ENCODE measurements around the gene ARHGEF37.

ARHGEF37 gene

GRCh38 chr5:149603920-149604319 is 22.6 kb downstream of the ARHGEF37 start:
- no peak for DNase-seq

DNA sequence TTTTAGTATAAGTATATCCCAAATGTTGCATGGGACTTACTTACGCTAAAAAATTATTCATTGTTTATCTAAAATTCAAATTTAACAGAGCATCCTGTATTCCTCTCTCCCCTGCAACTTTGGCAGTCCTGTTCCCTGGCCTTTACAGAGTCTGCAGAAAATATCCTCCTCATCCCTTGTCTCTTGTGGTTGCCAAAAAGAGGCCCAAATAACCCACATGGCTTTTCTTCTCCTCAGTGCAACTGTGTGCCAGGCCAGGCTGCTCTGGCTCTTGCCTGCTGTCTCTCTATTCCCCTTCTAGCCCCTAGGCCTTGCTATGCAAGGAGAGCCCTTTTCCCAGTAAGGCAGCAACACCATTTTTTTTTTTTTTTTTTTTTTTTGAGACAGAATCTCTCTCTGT is 23.0 kb downstream of the ARHGEF37 start:
- DNase-seq, result no peak

- no peak for DNase-seq
Observed at GRCh38 chr5:149605354-149605997, 24.2 kb downstream of the ARHGEF37 start.

DNA sequence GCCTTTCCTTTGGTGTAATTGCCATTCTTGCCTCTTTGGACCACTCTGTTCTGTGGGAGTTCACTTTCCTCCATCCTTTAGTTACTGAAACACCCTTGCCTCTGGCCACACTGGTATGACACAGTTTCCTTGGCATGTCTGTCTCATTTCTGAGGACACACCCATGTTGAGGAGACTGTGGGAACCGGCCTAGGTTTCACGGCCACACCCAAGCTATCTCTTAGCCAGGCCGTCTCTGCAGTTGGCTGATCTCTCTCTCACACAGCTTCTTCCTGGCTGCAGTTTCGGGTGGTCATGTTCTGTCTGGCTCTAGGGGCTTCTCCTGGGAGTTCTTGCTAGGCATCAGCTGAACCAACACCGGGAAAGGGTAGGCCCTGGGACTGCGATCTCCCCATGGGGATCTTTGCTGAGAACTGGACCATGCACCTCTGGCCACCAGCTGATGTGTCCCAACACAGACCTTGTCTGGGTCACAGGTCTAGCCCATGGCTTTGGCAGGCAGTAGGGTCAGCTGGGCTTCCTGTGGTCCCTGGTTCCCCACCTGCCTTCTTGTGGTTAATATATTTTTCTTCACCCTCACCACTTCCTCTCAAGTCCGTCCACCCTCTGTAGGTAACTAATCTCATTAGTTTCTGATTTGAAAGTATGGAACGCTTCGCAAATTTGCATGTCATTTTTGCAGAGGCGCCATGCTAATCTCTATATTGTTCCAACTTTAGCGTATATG is 24.9 kb downstream of the ARHGEF37 start:
- DNase-seq, result peak; percentile 89

GRCh38 chr5:149608936-149609545 is 27.7 kb downstream of the ARHGEF37 start:
- no peak for DNase-seq

- DNase-seq, result no peak
Observed at GRCh38 chr5:149609640-149610219, 28.4 kb downstream of the ARHGEF37 start.

- no peak for DNase-seq
Observed at GRCh38 chr5:149610589-149611255, 29.4 kb downstream of the ARHGEF37 start.

DNA sequence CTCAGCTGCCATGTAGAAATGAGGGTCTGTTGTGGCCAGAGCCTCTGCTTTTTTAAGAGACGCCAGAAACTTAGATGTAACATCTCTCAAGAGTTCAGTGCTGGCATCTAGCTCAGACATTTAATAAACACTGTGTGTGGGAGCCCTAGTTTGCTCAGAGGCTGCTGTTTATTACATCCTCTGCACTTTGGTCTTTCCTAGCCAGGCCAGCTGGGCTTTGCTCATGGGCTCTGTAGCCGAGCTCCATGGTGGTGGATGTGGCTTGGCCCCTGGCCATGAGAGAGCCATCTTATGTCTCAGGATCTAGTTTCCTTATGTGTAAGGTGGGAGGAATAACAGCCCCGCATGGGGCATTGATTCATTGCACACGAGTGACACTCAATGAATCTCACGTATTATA is 30.0 kb downstream of the ARHGEF37 start:
- peak; percentile 62 for DNase-seq

- DNase-seq, result no peak
Observed at GRCh38 chr5:149614034-149614907, 33.0 kb downstream of the ARHGEF37 start.

GRCh38 chr5:149615976-149616375 is 34.7 kb downstream of the ARHGEF37 start:
- no peak for DNase-seq

DNA sequence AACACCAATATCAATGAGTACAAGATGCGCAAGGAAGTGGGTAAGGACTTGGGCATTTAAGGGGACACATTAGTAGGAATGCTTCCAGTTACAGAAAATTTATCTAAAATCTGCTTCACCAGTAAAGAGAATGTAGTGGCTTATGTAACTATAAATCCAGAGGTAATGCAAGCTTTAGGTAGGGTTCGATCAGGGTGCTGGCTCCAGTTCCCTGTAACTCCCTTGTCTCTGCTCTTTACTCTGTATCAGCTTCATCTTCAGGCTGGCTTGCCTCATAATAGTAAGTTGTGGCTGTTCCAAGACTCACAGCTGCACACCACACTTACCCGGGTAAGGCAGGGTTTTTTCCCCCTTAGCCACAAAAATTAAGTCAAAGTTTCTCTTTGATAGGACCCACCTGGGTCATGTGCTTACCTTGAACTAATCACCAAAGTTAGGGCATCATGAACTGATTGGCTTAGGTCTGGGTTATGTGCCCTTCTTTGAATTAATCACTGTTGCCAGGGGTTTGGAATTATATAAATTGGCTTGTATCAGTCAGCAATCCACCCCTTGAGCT is 35.5 kb downstream of the ARHGEF37 start:
- no peak for DNase-seq

DNA sequence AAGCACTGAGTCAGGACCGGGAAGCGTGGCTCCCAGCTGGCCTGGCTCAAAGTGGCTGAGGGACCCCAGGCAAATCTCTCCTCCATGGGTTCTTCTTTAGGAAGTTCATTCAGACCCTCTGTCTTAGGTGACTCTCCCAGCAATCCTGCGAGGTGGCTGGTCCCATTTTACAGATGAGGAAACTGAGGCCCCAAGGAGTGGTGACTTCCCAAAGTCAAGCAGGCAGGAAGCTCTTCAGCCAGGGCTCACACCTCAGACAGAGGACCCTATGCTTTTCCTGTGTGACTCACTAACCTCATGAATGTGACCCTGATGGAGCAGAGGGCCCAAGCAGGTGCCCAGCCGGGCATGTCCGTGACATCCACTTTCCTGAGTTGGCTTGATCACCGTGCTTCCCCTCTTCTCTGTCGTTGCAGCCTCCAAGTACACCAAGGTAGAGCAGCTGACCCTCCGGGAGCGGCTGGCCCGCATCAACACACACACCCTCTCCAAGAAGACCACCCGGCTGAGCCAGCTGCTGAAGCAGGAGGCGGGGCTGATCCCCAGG is 36.5 kb downstream of the ARHGEF37 start:
- no peak for DNase-seq

- peak; percentile 68 for DNase-seq
Observed at GRCh38 chr5:149618581-149619248, 37.4 kb downstream of the ARHGEF37 start.

DNA sequence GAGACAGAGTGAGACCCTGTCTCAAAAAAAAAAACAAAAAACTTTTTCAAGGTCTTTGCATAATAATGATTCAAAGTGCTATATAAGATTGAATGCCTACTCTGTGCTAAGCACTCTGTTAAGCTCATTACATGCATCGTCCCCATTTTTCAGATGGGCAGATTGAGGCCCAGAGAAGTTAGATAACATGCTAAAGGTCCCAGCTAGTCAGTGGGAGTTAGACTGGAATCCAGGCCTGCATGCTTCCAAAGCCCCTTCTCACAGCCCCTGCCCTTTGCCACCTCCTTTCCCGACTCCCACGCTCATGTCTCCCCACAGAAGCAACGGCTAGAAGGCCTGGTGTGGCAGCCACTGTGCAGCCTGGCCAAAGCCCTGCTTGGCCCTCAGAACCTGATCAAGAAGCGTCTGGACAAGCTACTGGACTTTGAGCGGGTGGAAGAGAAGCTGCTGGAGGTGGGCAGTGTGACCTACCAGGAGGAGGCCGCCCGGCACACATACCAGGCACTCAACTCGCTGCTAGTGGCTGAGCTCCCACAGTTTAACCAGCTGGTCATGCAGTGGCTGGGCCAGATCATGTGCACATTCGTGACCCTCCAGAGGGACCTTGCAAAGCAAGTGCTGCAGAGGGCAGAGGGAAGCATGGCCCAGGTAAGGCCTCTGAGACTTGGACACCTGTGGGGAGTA is 40.3 kb downstream of the ARHGEF37 start:
- DNase-seq, result no peak

- DNase-seq, result no peak
Observed at GRCh38 chr5:149622466-149622865, 41.2 kb downstream of the ARHGEF37 start.

GRCh38 chr5:149623473-149623872 is 42.2 kb downstream of the ARHGEF37 start:
- no peak for DNase-seq

DNA sequence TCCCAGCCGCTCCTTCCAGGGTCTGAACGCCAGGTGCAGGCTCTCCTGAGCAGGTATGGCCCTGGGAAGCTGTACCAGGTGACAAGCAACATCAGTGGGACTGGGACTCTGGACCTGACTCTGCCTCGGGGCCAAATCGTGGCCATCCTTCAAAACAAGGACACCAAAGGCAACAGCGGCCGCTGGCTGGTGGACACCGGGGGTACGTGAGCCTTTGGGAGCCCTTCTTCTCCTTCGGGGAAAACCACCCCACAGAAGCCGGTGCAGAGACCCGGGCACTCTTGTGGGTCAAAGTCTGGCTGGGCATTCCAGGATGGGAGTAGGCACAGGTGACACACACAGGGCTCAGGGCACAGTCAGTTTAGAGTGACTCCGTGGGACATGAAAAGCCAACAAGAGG is 45.8 kb downstream of the ARHGEF37 start:
- no peak for DNase-seq

- DNase-seq, result no peak
Observed at GRCh38 chr5:149628221-149628620, 46.9 kb downstream of the ARHGEF37 start.

- no peak for DNase-seq
Observed at GRCh38 chr5:149628846-149629388, 47.6 kb downstream of the ARHGEF37 start.

DNA sequence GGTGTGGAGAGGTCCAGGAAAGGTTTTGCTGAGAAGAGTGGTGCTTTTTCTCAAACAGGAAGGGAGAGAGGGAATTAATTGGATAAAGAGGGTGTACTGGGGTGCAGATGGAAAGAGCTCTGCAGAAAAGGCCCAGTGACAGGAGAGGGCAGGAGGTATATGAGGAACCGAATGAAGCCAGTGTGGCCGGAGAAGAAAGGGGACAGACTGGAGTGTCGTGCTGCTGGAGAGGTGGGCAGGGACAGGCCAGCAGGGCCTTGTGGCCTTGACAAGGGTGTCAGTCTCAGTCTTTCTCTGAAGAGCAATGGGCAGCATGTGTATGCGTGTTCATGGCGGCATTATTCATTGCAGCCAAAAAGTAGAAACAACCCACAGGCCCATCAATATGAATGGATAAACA is 48.1 kb downstream of the ARHGEF37 start:
- DNase-seq, result no peak

All from fibroblast of skin of scalp (primary cell).